Activated CD8-positive, alpha-beta memory T cell treated with anti-CD3 and anti-CD28 coated beads, Interleukin-2, amount 50 U/mL, for 4 hours (primary cell): Measurements from ENCODE around the gene GMPPA.

ENCODE experiments used
- DNase-seq: peaks from one replicate; pipeline ENCODE4 v3.0.0-alpha.2; 2020

Gene GMPPA

GRCh38 chr2:219540784-219541504 is 42.3 kb downstream of the GMPPA start:
- no peak for DNase-seq

GRCh38 chr2:219541611-219542180 is 43.0 kb downstream of the GMPPA start:
- DNase-seq, result peak; percentile 88

- no peak for DNase-seq
Observed at GRCh38 chr2:219542931-219543595, 44.4 kb downstream of the GMPPA start.

GRCh38 chr2:219543596-219544358 is 45.1 kb downstream of the GMPPA start, which contains the start of the genes CHPF and TMEM198:
CHPF (minus strand) TSS chr2:219543809; CDS start chr2:219543538, 271 bp downstream.
TMEM198 (plus strand) TSS chr2:219544028; CDS start chr2:219544728, 700 bp downstream.
- peak; percentile 90 for DNase-seq

GRCh38 chr2:219544567-219544966 is 45.9 kb downstream of the GMPPA start:
- no peak for DNase-seq

GRCh38 chr2:219545295-219545942 is 46.7 kb downstream of the GMPPA start:
- DNase-seq, result no peak

- no peak for DNase-seq
Observed at GRCh38 chr2:219545943-219546352, 47.3 kb downstream of the GMPPA start.

- DNase-seq, result no peak
Observed at GRCh38 chr2:219547621-219548020, 48.9 kb downstream of the GMPPA start.

GRCh38 chr2:219548990-219549389 is 50.3 kb downstream of the GMPPA start:
- DNase-seq, result no peak

- no peak for DNase-seq
Observed at GRCh38 chr2:219549619-219550018, 50.9 kb downstream of the GMPPA start.

GRCh38 chr2:219551441-219552381 is 53.0 kb downstream of the GMPPA start:
- no peak for DNase-seq

- peak; percentile 78 for DNase-seq
Observed at GRCh38 chr2:219552382-219553167, 53.9 kb downstream of the GMPPA start.

- no peak for DNase-seq
Observed at GRCh38 chr2:219553168-219553417, 54.4 kb downstream of the GMPPA start.

- no peak for DNase-seq
Observed at GRCh38 chr2:219553463-219553963, 54.8 kb downstream of the GMPPA start.

GRCh38 chr2:219554350-219554749 is 55.7 kb downstream of the GMPPA start:
- DNase-seq, result no peak

- no peak for DNase-seq
Observed at GRCh38 chr2:219555956-219556355, 57.3 kb downstream of the GMPPA start.

GRCh38 chr2:219556413-219556812 is 57.7 kb downstream of the GMPPA start:
- DNase-seq, result no peak
